H9 (cell line): ENCODE measurements around the gene MAP3K10. TPM values are rescaled to one million over a fixed set of nuclear protein-coding genes. Genes with fewer than 3 reads are reported as not detected.

ENCODE experiments used
- DNase-seq: peaks from one replicate; pipeline ENCODE4 v3.0.0-alpha.2; 2017
- H2AFZ ChIP-seq: one replicate; pipeline ENCODE4 v1.6.1; 2013; ENCODE audit warnings: mild to moderate bottlenecking, low read length, control low read depth, moderate library complexity
- H2AK5ac ChIP-seq: 2 replicates; pipeline ENCODE4 v1.6.1; 2013; ENCODE audit warnings: low read length, control low read depth, mixed read lengths; ENCODE audit not compliant: insufficient read length
- H2BK120ac ChIP-seq: one replicate; pipeline ENCODE4 v1.6.1; 2013; ENCODE audit warnings: low read depth, mild to moderate bottlenecking, low read length, control low read depth, inconsistent platforms; ENCODE audit not compliant: poor library complexity, severe bottlenecking
- H2BK12ac ChIP-seq: 2 replicates; pipeline ENCODE4 v1.6.1; 2013; ENCODE audit warnings: low read length, control low read depth, mixed read lengths, low read depth; ENCODE audit not compliant: insufficient read length
- H2BK15ac ChIP-seq: 2 replicates; pipeline ENCODE4 v1.6.1; 2013; ENCODE audit warnings: low read depth, low read length, control low read depth
- H2BK20ac ChIP-seq: one replicate; pipeline ENCODE4 v1.6.1; 2013; ENCODE audit warnings: low read depth, mild to moderate bottlenecking, low read length, control low read depth, inconsistent platforms; ENCODE audit not compliant: poor library complexity, severe bottlenecking
- H2BK5ac ChIP-seq: 2 replicates; pipeline ENCODE4 v1.6.1; 2013; ENCODE audit warnings: low read length, control low read depth, mixed read lengths; ENCODE audit not compliant: insufficient read length
- H3K14ac ChIP-seq: 2 replicates; pipeline ENCODE4 v1.6.1; 2013; ENCODE audit warnings: low read length, control low read depth; ENCODE audit not compliant: insufficient read depth
- H3K18ac ChIP-seq: 2 replicates; pipeline ENCODE4 v1.6.1; 2013; ENCODE audit warnings: low read depth, mild to moderate bottlenecking, mixed read lengths, low read length, control low read depth; ENCODE audit not compliant: insufficient read length
- H3K23ac ChIP-seq: 2 replicates; pipeline ENCODE4 v1.6.1; 2013; ENCODE audit warnings: low read length, control low read depth, mixed read lengths, low read depth; ENCODE audit not compliant: insufficient read length
- H3K23me2 ChIP-seq: 2 replicates; pipeline ENCODE4 v1.6.1; 2013; ENCODE audit warnings: low read depth, mild to moderate bottlenecking, mixed read lengths, low read length, control low read depth; ENCODE audit not compliant: insufficient read length, poor library complexity, severe bottlenecking
- H3K27ac ChIP-seq: 2 replicates; pipeline ENCODE4 v1.5.1; 2013; ENCODE audit warnings: low read length, control low read depth, mixed read lengths, low read depth; ENCODE audit not compliant: insufficient read length
- H3K27me3 ChIP-seq: 2 replicates; pipeline ENCODE4 v1.6.1; 2013; ENCODE audit warnings: low read length, control low read depth, inconsistent platforms; ENCODE audit not compliant: insufficient read depth
- H3K4ac ChIP-seq: 2 replicates; pipeline ENCODE4 v1.6.1; 2013; ENCODE audit warnings: low read depth, mild to moderate bottlenecking, control low read depth, inconsistent platforms, low read length, moderate library complexity
- H3K4me1 ChIP-seq: 2 replicates; pipeline ENCODE4 v1.6.1; 2013; ENCODE audit warnings: low read length, control low read depth, inconsistent platforms; ENCODE audit not compliant: insufficient read depth
- H3K4me2 ChIP-seq: 2 replicates; pipeline ENCODE4 v1.6.1; 2013; ENCODE audit warnings: low read length, control low read depth, mixed read lengths; ENCODE audit not compliant: insufficient read length, insufficient read depth
- H3K56ac ChIP-seq: 2 replicates; pipeline ENCODE4 v1.6.1; 2013; ENCODE audit warnings: low read depth, mild to moderate bottlenecking, mixed read lengths, low read length, control low read depth; ENCODE audit not compliant: insufficient read length
- H3K79me1 ChIP-seq: 2 replicates; pipeline ENCODE4 v1.6.1; 2013; ENCODE audit warnings: low read depth, mild to moderate bottlenecking, moderate library complexity, low read length, control low read depth, inconsistent platforms; ENCODE audit not compliant: insufficient read depth, poor library complexity, severe bottlenecking
- H3K79me2 ChIP-seq: 2 replicates; pipeline ENCODE4 v1.6.1; 2013; ENCODE audit warnings: low read length, control low read depth, inconsistent platforms; ENCODE audit not compliant: insufficient read depth
- H3K9ac ChIP-seq: 2 replicates; pipeline ENCODE4 v1.6.1; 2013; ENCODE audit warnings: low read length, control low read depth, mixed read lengths; ENCODE audit not compliant: insufficient read length; ENCODE audit errors: extremely low read depth
- H3K9me3 ChIP-seq: one replicate; pipeline ENCODE4 v1.6.1; 2013; ENCODE audit warnings: low read depth, low read length, inconsistent platforms; ENCODE audit not compliant: control insufficient read depth
- H3T11ph ChIP-seq: one replicate; pipeline ENCODE4 v1.6.1; 2013; ENCODE audit warnings: mild to moderate bottlenecking, low read length, control low read depth, inconsistent platforms
- H4K20me1 ChIP-seq: one replicate; pipeline ENCODE4 v1.6.1; 2013; ENCODE audit not compliant: control insufficient read depth, insufficient read length, insufficient read depth
- H4K5ac ChIP-seq: 2 replicates; pipeline ENCODE4 v1.6.1; 2013; ENCODE audit warnings: low read depth, mild to moderate bottlenecking, mixed read lengths, low read length, control low read depth; ENCODE audit not compliant: insufficient read length
- H4K8ac ChIP-seq: replicated peaks from 2 replicates; pipeline ENCODE4 v1.6.1; 2013; ENCODE audit warnings: low read length, control low read depth, mixed read lengths, low read depth; ENCODE audit not compliant: insufficient read length
- H4K91ac ChIP-seq: 2 replicates; pipeline ENCODE4 v1.6.1; 2013; ENCODE audit warnings: low read depth, mild to moderate bottlenecking, moderate library complexity, mixed read lengths, low read length, control low read depth; ENCODE audit not compliant: insufficient read length
- H3K27ac Mint-ChIP-seq, 3 experiments: 2 replicates in 2 of 3; 3 replicates in 1 of 3; pipeline ENCODE4 v1.8.0; 2020 to 2021; ENCODE audit warnings: mixed read lengths in 3 of 3, mild to moderate bottlenecking in 1 of 3, moderate library complexity in 1 of 3
- H3K27me3 Mint-ChIP-seq: 2 replicates; pipeline ENCODE4 v1.8.0; 2021; ENCODE audit warnings: low read depth, mild to moderate bottlenecking, moderate library complexity, mixed read lengths
- H3K36me3 Mint-ChIP-seq, 3 experiments: 2 replicates in 2 of 3; 3 replicates in 1 of 3; pipeline ENCODE4 v1.8.0; 2020 to 2021; ENCODE audit warnings: low read depth in 3 of 3, mixed read lengths in 3 of 3; ENCODE audit not compliant: insufficient read depth in 1 of 3
- H3K4me1 Mint-ChIP-seq, 2 experiments: 2 replicates each; pipeline ENCODE4 v1.8.0; 2020; ENCODE audit warnings: mixed read lengths in 2 of 2
- H3K4me3 Mint-ChIP-seq, 2 experiments: 2 replicates in 1 of 2; 3 replicates in 1 of 2; pipeline ENCODE4 v1.8.0; 2020 to 2021; ENCODE audit warnings: mild to moderate bottlenecking in 2 of 2, mixed read lengths in 2 of 2, moderate library complexity in 1 of 2
- H3K9me3 Mint-ChIP-seq, 2 experiments: 2 replicates in 1 of 2; 3 replicates in 1 of 2; pipeline ENCODE4 v1.8.0; 2020; ENCODE audit warnings: mild to moderate bottlenecking in 2 of 2, mixed read lengths in 2 of 2, moderate library complexity in 1 of 2
- WGBS: extraction: QIAGEN DNeasy Blood & Tissue Kit; methylation state at CpG from one replicate; pipeline ENCODE4 v1.1.7; 2013; ENCODE audit warnings: missing lambda C conversion rate, low lambda C conversion rate, mixed read lengths; ENCODE audit not compliant: insufficient read length; ENCODE audit errors: extremely low coverage; 5-methylcytosine and 5-hydroxymethylcytosine counted together
- total RNA-seq: library from RNA; stranded (reverse); gene quantifications from 2 replicates; pipeline ENCODE4 v1.2.1, GENCODE V29; 2021
- TF ChIP-seq, protein P1 (sequence below): fragments of 200-600 bp; sonication (generic); conservative IDR thresholded peaks from 3 replicates; pipeline ENCODE4 v1.8.0; 2021; ENCODE audit warnings: antibody characterized with exemption, mild to moderate bottlenecking

MAP3K10 gene
- total RNA-seq, 1 experiment from 2014 or later = 19.0 TPM

DNA sequence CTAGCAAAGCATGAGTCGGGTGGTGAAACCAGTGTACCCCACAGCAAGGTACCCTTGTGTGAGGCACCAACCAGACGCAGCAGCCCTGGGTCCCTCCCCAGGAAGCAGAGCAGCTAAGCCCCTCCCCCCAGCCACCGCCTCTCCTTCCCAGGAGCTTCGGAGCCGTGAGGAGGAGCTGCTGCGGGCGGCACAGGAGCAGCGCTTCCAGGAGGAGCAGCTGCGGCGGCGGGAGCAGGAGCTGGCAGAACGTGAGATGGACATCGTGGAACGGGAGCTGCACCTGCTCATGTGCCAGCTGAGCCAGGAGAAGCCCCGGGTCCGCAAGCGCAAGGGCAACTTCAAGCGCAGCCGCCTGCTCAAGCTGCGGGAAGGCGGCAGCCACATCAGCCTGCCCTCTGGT is 14.5 kb downstream of the MAP3K10 start:
- Histone ChIP-seq H3K56ac (no peak overlapping the region), H3K9me3 (no peaks in the 10 kb centered on the region), H3K18ac (no peak overlapping the region), H3K23ac (no peak overlapping the region), H2BK5ac (no peak overlapping the region), H3K27ac (no peak overlapping the region), H3K4me2 (no peak overlapping the region), H2AFZ (no peak overlapping the region), H3K23me2 (no peaks in the 10 kb centered on the region), H3K79me2 (no peaks in the 10 kb centered on the region), H2BK20ac (no peak overlapping the region), H3K79me1 (no peaks in the 10 kb centered on the region), H3K4ac (no peak overlapping the region), H3K9ac (no peak overlapping the region), H3K4me1 (no peaks in the 10 kb centered on the region), H4K5ac (no peak overlapping the region), H4K20me1 (no peaks in the 10 kb centered on the region), H2BK120ac (no peak overlapping the region), H4K8ac (no peak overlapping the region), H3T11ph (no peak overlapping the region), H2AK5ac (no peak overlapping the region), H2BK12ac (no peak overlapping the region), H3K27me3 (no peaks in the 10 kb centered on the region), H4K91ac (no peak overlapping the region), H3K14ac (no peak overlapping the region; the same call in 1 of the 2 replicates), H2BK15ac (no peak overlapping the region)
- no peaks in the 10 kb centered on the region for H3K27me3 Mint-ChIP-seq
- no CpG with 5 or more reads among the region's 21 CpGs for WGBS
- no peaks in the 10 kb centered on the region for H3K9me3 Mint-ChIP-seq
- peaks cover 5 to 23% (median 21%) of the 10 kb centered on the region in 3 experiments; a peak in 6 of 7 replicates for H3K36me3 Mint-ChIP-seq
- H3K27ac Mint-ChIP-seq = no peak overlapping the region
- H3K4me1 Mint-ChIP-seq = peaks cover 6 to 11% of the 10 kb centered on the region in 2 experiments
- H3K4me3 Mint-ChIP-seq = no peak overlapping the region
- DNase-seq = peak; percentile 41
- TF ChIP-seq, protein P1, sequence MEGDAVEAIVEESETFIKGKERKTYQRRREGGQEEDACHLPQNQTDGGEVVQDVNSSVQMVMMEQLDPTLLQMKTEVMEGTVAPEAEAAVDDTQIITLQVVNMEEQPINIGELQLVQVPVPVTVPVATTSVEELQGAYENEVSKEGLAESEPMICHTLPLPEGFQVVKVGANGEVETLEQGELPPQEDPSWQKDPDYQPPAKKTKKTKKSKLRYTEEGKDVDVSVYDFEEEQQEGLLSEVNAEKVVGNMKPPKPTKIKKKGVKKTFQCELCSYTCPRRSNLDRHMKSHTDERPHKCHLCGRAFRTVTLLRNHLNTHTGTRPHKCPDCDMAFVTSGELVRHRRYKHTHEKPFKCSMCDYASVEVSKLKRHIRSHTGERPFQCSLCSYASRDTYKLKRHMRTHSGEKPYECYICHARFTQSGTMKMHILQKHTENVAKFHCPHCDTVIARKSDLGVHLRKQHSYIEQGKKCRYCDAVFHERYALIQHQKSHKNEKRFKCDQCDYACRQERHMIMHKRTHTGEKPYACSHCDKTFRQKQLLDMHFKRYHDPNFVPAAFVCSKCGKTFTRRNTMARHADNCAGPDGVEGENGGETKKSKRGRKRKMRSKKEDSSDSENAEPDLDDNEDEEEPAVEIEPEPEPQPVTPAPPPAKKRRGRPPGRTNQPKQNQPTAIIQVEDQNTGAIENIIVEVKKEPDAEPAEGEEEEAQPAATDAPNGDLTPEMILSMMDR = no peak
